Retinal pigment epithelial cell (primary cell): Measurements from ENCODE around the gene SUMO3.

Source experiments
- DNase-seq: peaks from one replicate; pipeline ENCODE4 v3.0.0-alpha.2; 2010; ENCODE audit warnings: low read depth
- H3K4me3 ChIP-seq: 2 replicates; pipeline ENCODE4 v1.5.1; 2011; ENCODE audit warnings: mild to moderate bottlenecking, low read length, control low read depth, moderate library complexity
- CTCF ChIP-seq: conservative IDR thresholded peaks from 2 replicates; pipeline ENCODE4 v1.5.1; 2011; ENCODE audit warnings: low read depth, low read length, control low read depth, inconsistent platforms

SUMO3 gene

GRCh38 chr21:44828362-44829056 is 10.6 kb upstream of the SUMO3 start:
- DNase-seq, result no peak
- no peak for TF ChIP-seq CTCF
- H3K4me3 ChIP-seq, result no peak overlapping the region

- no peak overlapping the region for H3K4me3 ChIP-seq
- no peak for DNase-seq
- TF ChIP-seq CTCF, result no peak
Observed at GRCh38 chr21:44823179-44823660, 5.4 kb upstream of the SUMO3 start.

GRCh38 chr21:44822484-44823178 is 4.8 kb upstream of the SUMO3 start:
- TF ChIP-seq CTCF, result no peak
- H3K4me3 ChIP-seq, result no peak overlapping the region
- no peak for DNase-seq

- H3K4me3 ChIP-seq, result no peak overlapping the region
- no peak for TF ChIP-seq CTCF
- no peak for DNase-seq
Observed at GRCh38 chr21:44820851-44821250, 3.0 kb upstream of the SUMO3 start.

GRCh38 chr21:44819283-44820243 is 1.7 kb upstream of the SUMO3 start:
- DNase-seq, result no peak
- H3K4me3 ChIP-seq, result no peak overlapping the region
- no peak for TF ChIP-seq CTCF

- no peak for TF ChIP-seq CTCF
- DNase-seq, result no peak
- H3K4me3 ChIP-seq, result peak overlapping the region; percentile 38
Observed at GRCh38 chr21:44818640-44819011, 764 bp upstream of the SUMO3 start.
